ENCODE results near the gene CCNL2.

Gene CCNL2

GRCh38 chr1:1345860-1346500 lies 53.2 kb downstream of the CCNL2 start:
- no peak for DNase-seq (ENCODE audit: extremely low read depth in 1 of 2, low read depth in 1 of 2)

- DNase-seq (ENCODE audit: extremely low read depth in 1 of 2, low read depth in 1 of 2): no peak
These were observed 53.8 kb downstream of the CCNL2 start for GRCh38 chr1:1345384-1345783.

GRCh38 chr1:1344655-1345361 lies 54.3 kb downstream of the CCNL2 start:
- peak in 1 of 2 donors; percentile 58 for DNase-seq (ENCODE audit: extremely low read depth in 1 of 2, low read depth in 1 of 2)

GRCh38 chr1:1343811-1344421 lies 55.2 kb downstream of the CCNL2 start:
- no peak for DNase-seq (ENCODE audit: extremely low read depth in 1 of 2, low read depth in 1 of 2)

GRCh38 chr1:1342584-1343115 lies 56.5 kb downstream of the CCNL2 start:
- no peak for DNase-seq (ENCODE audit: extremely low read depth in 1 of 2, low read depth in 1 of 2)

GRCh38 chr1:1342061-1342562 lies 57.0 kb downstream of the CCNL2 start:
- no peak for DNase-seq (ENCODE audit: extremely low read depth in 1 of 2, low read depth in 1 of 2)

- DNase-seq (ENCODE audit: extremely low read depth in 1 of 2, low read depth in 1 of 2): no peak
These were observed 57.5 kb downstream of the CCNL2 start for GRCh38 chr1:1341549-1342021.

- no peak for DNase-seq (ENCODE audit: extremely low read depth in 1 of 2, low read depth in 1 of 2)
These were observed 58.2 kb downstream of the CCNL2 start for GRCh38 chr1:1340791-1341548.

GRCh38 chr1:1340185-1340584 lies 59.0 kb downstream of the CCNL2 start:
- DNase-seq (ENCODE audit: extremely low read depth in 1 of 2, low read depth in 1 of 2): no peak

GRCh38 chr1:1338278-1338677 lies 60.9 kb downstream of the CCNL2 start:
- no peak for DNase-seq (ENCODE audit: extremely low read depth in 1 of 2, low read depth in 1 of 2)

GRCh38 chr1:1337793-1338147 lies 61.4 kb downstream of the CCNL2 start:
- no peak for DNase-seq (ENCODE audit: extremely low read depth in 1 of 2, low read depth in 1 of 2)

GRCh38 chr1:1336931-1337792 lies 62.0 kb downstream of the CCNL2 start:
- DNase-seq (ENCODE audit: extremely low read depth in 1 of 2, low read depth in 1 of 2): no peak

- no peak for DNase-seq (ENCODE audit: extremely low read depth in 1 of 2, low read depth in 1 of 2)
These were observed 62.7 kb downstream of the CCNL2 start for GRCh38 chr1:1336446-1336845.

- no peak for DNase-seq (ENCODE audit: extremely low read depth in 1 of 2, low read depth in 1 of 2)
These were observed 63.3 kb downstream of the CCNL2 start for GRCh38 chr1:1335792-1336248.
